Pulmonary artery endothelial cell (primary cell): ENCODE measurements around the gene MSX1. TPM values are rescaled to one million over a fixed set of nuclear protein-coding genes. Genes with fewer than 3 reads are reported as not detected.
"Not testable (repeated sequence)": the region's sequence is repeated elsewhere in the genome, so short reads cannot be mapped to it uniquely, and the experiment has no call there.

Experiments
- DNase-seq: peaks from one replicate; pipeline ENCODE4 v3.0.0-alpha.2; 2011; ENCODE audit warnings: low read depth, low spot score
- total RNA-seq: library from RNA; depleted of rRNA; stranded (reverse); fragments of >200 nt; gene quantifications from 2 replicates; pipeline ENCODE4 v1.2.3, GENCODE V29; 2014

Gene MSX1
- 2.7 and 4.1 TPM in 2 replicates for total RNA-seq

- DNase-seq = peak; percentile 46
Observed at GRCh38 chr4:4859325-4859798, at the start of gene MSX1. Gene MSX1 (plus strand): TSS chr4:4859665. CDS start chr4:4859900, 235 bp downstream.

- DNase-seq = no peak
Observed at GRCh38 chr4:4810092-4810774, 49.2 kb upstream of the MSX1 start.

- no peak for DNase-seq
Observed at GRCh38 chr4:4810778-4811177, 48.7 kb upstream of the MSX1 start.

GRCh38 chr4:4812145-4812794, 47.2 kb upstream of the MSX1 start:
- no peak for DNase-seq

GRCh38 chr4:4818415-4819212, 40.9 kb upstream of the MSX1 start:
- no peak for DNase-seq

- DNase-seq = no peak
Observed at GRCh38 chr4:4819213-4819606, 40.3 kb upstream of the MSX1 start.

- no peak for DNase-seq
Observed at GRCh38 chr4:4820261-4820660, 39.2 kb upstream of the MSX1 start.

- no peak for DNase-seq
Observed at GRCh38 chr4:4820739-4821138, 38.7 kb upstream of the MSX1 start.

- DNase-seq = no peak
Observed at GRCh38 chr4:4821577-4821976, 37.9 kb upstream of the MSX1 start.

- DNase-seq = not testable (repeated sequence)
Observed at GRCh38 chr4:4822286-4822685, 37.2 kb upstream of the MSX1 start.

GRCh38 chr4:4823621-4824162, 35.8 kb upstream of the MSX1 start:
- DNase-seq = no peak

- no peak for DNase-seq
Observed at GRCh38 chr4:4824232-4824631, 35.2 kb upstream of the MSX1 start.

- no peak for DNase-seq
Observed at GRCh38 chr4:4825431-4825830, 34.0 kb upstream of the MSX1 start.

GRCh38 chr4:4829837-4830236, 29.6 kb upstream of the MSX1 start:
- DNase-seq = no peak

GRCh38 chr4:4831266-4831665, 28.2 kb upstream of the MSX1 start:
- DNase-seq = no peak

- DNase-seq = no peak
Observed at GRCh38 chr4:4831825-4832224, 27.6 kb upstream of the MSX1 start.

GRCh38 chr4:4836044-4836443, 23.4 kb upstream of the MSX1 start:
- no peak for DNase-seq

GRCh38 chr4:4837316-4837715, 22.1 kb upstream of the MSX1 start:
- no peak for DNase-seq

- DNase-seq = no peak
Observed at GRCh38 chr4:4838051-4838935, 21.2 kb upstream of the MSX1 start.

GRCh38 chr4:4838936-4839810, 20.3 kb upstream of the MSX1 start:
- no peak for DNase-seq
